Mesothelial cell of epicardium (in vitro differentiated cells): ENCODE results near the gene UBTD1. TPM values are rescaled to one million over a fixed set of nuclear protein-coding genes. Genes with fewer than 3 reads are reported as not detected.

Experiments used
- DNase-seq, 2 experiments: peaks; one replicate each; pipeline ENCODE4 v3.0.0; 2021; ENCODE audit warnings: low spot score in 2 of 2; ENCODE audit not compliant: unreplicated experiment in 2 of 2
- H3K27ac Mint-ChIP-seq: 2 replicates; pipeline ENCODE4 v1.8.0; 2021; ENCODE audit warnings: mixed read lengths
- H3K27me3 Mint-ChIP-seq: 2 replicates; pipeline ENCODE4 v1.8.0; 2021; ENCODE audit warnings: low read depth, mixed read lengths
- H3K36me3 Mint-ChIP-seq: 2 replicates; pipeline ENCODE4 v1.8.0; 2021; ENCODE audit warnings: mixed read lengths
- H3K4me1 Mint-ChIP-seq: 2 replicates; pipeline ENCODE4 v1.8.0; 2021; ENCODE audit warnings: mixed read lengths
- H3K4me3 Mint-ChIP-seq: 2 replicates; pipeline ENCODE4 v1.8.0; 2021; ENCODE audit warnings: mild to moderate bottlenecking, moderate library complexity, mixed read lengths
- H3K9me3 Mint-ChIP-seq: 2 replicates; pipeline ENCODE4 v1.8.0; 2021; ENCODE audit warnings: mixed read lengths
- CTCF ChIP-seq: fragments of 200-600 bp; sonication (generic); IDR thresholded peaks from one replicate; pipeline ENCODE4 v1.5.0; 2021; ENCODE audit warnings: antibody characterized with exemption; ENCODE audit not compliant: unreplicated experiment
- total RNA-seq: library from RNA; stranded (reverse); gene quantifications from 3 replicates; pipeline ENCODE4 v1.2.1, GENCODE V29; 2021

The UBTD1 gene
- total RNA-seq, 1 donor from 2014 or later, result 9.1 TPM

GRCh38 chr10:97509120-97509680 is 10.5 kb downstream of the UBTD1 start:
- H3K9me3 Mint-ChIP-seq, result no peaks in the 10 kb centered on the region
- TF ChIP-seq CTCF, result no peak
- H3K36me3 Mint-ChIP-seq, result no peaks in the 10 kb centered on the region
- H3K4me1 Mint-ChIP-seq, result no peaks in the 10 kb centered on the region
- H3K27me3 Mint-ChIP-seq, result no peaks in the 10 kb centered on the region
- no peak for DNase-seq
- H3K27ac Mint-ChIP-seq, result no peak overlapping the region
- no peak overlapping the region for H3K4me3 Mint-ChIP-seq

DNA sequence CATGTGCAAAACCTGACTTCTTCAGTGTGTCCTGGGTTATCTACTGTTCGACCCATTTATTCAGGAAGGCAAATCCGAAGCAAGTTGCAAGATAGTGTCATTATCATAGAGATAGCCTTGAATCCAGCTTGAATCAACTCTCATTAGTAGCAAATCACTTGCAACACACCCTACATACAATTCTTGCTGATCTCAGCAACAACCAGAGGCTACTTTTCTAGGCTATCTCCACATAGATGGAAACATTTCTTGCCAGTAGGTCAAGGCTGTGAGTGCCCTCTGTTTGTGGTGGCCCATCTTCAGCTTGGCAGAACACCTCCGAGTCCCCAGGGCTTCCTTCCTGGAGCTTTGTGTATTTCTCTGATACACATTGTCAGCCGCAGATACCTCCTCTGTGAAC is 12.0 kb downstream of the UBTD1 start:
- no peaks in the 10 kb centered on the region for H3K4me1 Mint-ChIP-seq
- no peaks in the 10 kb centered on the region for H3K27me3 Mint-ChIP-seq
- H3K4me3 Mint-ChIP-seq, result no peak overlapping the region
- TF ChIP-seq CTCF, result no peak
- H3K27ac Mint-ChIP-seq, result no peak overlapping the region
- H3K9me3 Mint-ChIP-seq, result no peaks in the 10 kb centered on the region
- no peaks in the 10 kb centered on the region for H3K36me3 Mint-ChIP-seq
- no peak for DNase-seq

GRCh38 chr10:97511711-97512440 is 13.2 kb downstream of the UBTD1 start:
- no peak for DNase-seq
- Mint-ChIP-seq H3K4me1 (no peaks in the 10 kb centered on the region), H3K4me3 (no peak overlapping the region), H3K36me3 (no peaks in the 10 kb centered on the region), H3K9me3 (no peaks in the 10 kb centered on the region), H3K27me3 (no peaks in the 10 kb centered on the region), H3K27ac (no peak overlapping the region)
- TF ChIP-seq CTCF, result no peak

GRCh38 chr10:97512993-97513392 is 14.3 kb downstream of the UBTD1 start:
- Mint-ChIP-seq H3K9me3 (no peaks in the 10 kb centered on the region), H3K36me3 (no peaks in the 10 kb centered on the region), H3K27me3 (no peaks in the 10 kb centered on the region), H3K4me3 (no peak overlapping the region), H3K27ac (no peak overlapping the region), H3K4me1 (no peaks in the 10 kb centered on the region)
- DNase-seq, result no peak
- TF ChIP-seq CTCF, result no peak

- H3K4me3 Mint-ChIP-seq, result no peak overlapping the region
- H3K9me3 Mint-ChIP-seq, result no peaks in the 10 kb centered on the region
- no peaks in the 10 kb centered on the region for H3K27me3 Mint-ChIP-seq
- no peak for TF ChIP-seq CTCF
- no peak for DNase-seq
- H3K4me1 Mint-ChIP-seq, result peaks cover 4% of the 10 kb centered on the region
- H3K27ac Mint-ChIP-seq, result no peak overlapping the region
- H3K36me3 Mint-ChIP-seq, result no peaks in the 10 kb centered on the region
Observed at GRCh38 chr10:97514344-97514743, 15.6 kb downstream of the UBTD1 start.
